Stomach (tissue), 4 donors: ENCODE results near the gene DNAH3.

Experiments
- POLR2A ChIP-seq, 4 donors: fragments of 450-650 bp; IDR thresholded peaks; one replicate each; pipeline ENCODE4 v1.6.1; 2016; ENCODE audit warnings: antibody characterized with exemption in 4 of 4, control low read depth in 2 of 4, mild to moderate bottlenecking in 1 of 4, moderate library complexity in 1 of 4
- POLR2AphosphoS5 ChIP-seq, 3 donors: sonication (generic); formaldehyde crosslinking; IDR thresholded peaks; one replicate each; pipeline ENCODE4 v1.6.1; 2016; ENCODE audit warnings: antibody characterized with exemption in 3 of 3

DNA sequence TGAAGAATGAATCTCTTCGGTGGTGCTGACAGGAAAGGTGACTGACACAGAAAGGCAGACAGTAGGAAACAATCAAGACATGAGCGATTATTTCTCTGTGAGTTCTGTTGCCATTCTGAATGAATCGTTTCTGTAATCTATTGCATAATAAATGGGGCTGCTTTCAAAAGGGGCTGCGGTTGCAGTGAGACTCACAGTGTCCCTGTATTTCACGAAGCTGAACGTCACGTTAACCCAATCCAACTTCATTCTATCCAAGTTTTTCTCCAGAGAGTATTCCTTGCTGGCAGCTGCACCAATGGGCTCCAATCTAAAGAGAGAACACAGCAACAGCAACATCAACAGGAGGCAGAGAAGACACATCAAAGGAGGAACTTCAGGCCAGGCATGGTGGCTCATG lies 75.4 kb downstream of the DNAH3 start:
- TF ChIP-seq POLR2A (IDR thresholded peaks at IDR 0.05): no peak
- no peak for TF ChIP-seq POLR2AphosphoS5 (IDR thresholded peaks at IDR 0.05)
